ENCODE data around the gene IKZF3. TPM values are rescaled to one million over a fixed set of nuclear protein-coding genes. Genes with fewer than 3 reads are reported as not detected.
"Not testable (repeated sequence)": the region's sequence is repeated elsewhere in the genome, so short reads cannot be mapped to it uniquely, and the experiment has no call there.

The IKZF3 gene
- total and polyA plus RNA-seq, 2 donors from 2014 or later = 0.09 to 10.2 TPM

DNA sequence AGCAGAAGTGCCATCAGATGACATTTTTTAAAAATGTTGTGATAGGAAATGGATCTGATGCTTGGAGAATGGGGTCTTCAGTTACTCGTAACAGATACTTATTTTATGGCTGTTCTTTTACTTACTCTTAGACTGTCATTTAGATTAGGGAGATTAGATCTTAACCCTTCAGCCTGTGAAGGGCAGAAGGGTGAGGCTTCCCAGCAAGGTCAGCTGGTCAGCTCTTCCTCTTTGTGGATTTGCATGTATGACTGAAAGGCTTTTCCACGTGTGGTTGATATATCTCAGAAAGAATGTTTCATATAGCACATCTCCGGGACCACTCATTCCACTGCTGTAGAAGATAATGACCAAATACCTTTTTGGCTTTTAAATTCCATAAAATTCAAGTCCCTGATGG lies 98.9 kb downstream of the IKZF3 start:
- peaks cover 0 to 2% (median 0%) of the 10 kb centered on the region in 3 donors for H3K4me1 ChIP-seq (ENCODE audit: control insufficient read depth in 2 of 3, insufficient read depth in 2 of 3, low read depth in 1 of 3, low read length in 3 of 3)
- no peaks in the 10 kb centered on the region for H3K9me3 ChIP-seq (ENCODE audit: control insufficient read depth in 2 of 3, insufficient read depth in 1 of 3, low read length in 3 of 3)
- H3K9ac ChIP-seq (ENCODE audit: low read length in 3 of 3) = no peak overlapping the region
- TF ChIP-seq CTCF (IDR thresholded peaks at IDR 0.05; ENCODE audit: borderline replicate concordance, extremely low read depth, insufficient read depth) = no peak
- DNase-seq (no peak), FAIRE-seq (no peak)
- H3K27ac ChIP-seq (ENCODE audit: low read depth in 2 of 2, low read length in 2 of 2) = no peak overlapping the region
- H3K36me3 ChIP-seq (ENCODE audit: control insufficient read depth in 2 of 3, insufficient read depth in 3 of 3, low read length in 3 of 3) = no peaks in the 10 kb centered on the region
- intact Hi-C loops (cut with DNase I) = no loop called here
- H3K4me3 ChIP-seq (ENCODE audit: low read length in 3 of 3) = no peak overlapping the region
- H3K27me3 ChIP-seq (ENCODE audit: control insufficient read depth, insufficient read depth, low read length) = no peaks in the 10 kb centered on the region

DNA sequence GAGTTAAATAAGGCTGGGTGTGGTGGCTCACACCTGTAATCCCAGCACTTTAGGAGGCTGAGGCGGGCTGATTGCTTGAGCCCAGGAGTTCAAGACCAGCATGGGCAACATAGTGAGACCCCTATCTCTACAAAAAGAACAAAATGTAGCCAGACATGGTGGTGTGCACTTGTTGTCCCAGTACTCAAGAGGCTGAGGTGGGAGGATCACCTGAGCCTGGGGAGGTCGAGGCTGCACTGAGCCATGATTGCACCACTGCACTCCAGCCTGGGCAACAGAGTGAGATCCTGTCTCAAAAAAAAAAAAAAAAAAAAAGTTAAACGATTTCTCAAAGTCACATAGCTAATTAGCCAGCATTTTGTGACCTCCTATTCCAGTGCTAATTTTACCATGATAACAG lies 99.9 kb downstream of the IKZF3 start:
- H3K27ac ChIP-seq (ENCODE audit: low read depth in 2 of 2, low read length in 2 of 2); H3K27me3 ChIP-seq (ENCODE audit: control insufficient read depth, insufficient read depth, low read length); DNase-seq; intact Hi-C loops (cut with DNase I); H3K36me3 ChIP-seq (ENCODE audit: control insufficient read depth in 2 of 3, insufficient read depth in 3 of 3, low read length in 3 of 3); H3K4me1 ChIP-seq (ENCODE audit: control insufficient read depth in 2 of 3, insufficient read depth in 2 of 3, low read depth in 1 of 3, low read length in 3 of 3); H3K9ac ChIP-seq (ENCODE audit: low read length in 3 of 3); H3K9me3 ChIP-seq (ENCODE audit: control insufficient read depth in 2 of 3, insufficient read depth in 1 of 3, low read length in 3 of 3); H3K4me3 ChIP-seq (ENCODE audit: low read length in 3 of 3); FAIRE-seq: not testable (repeated sequence)

DNA sequence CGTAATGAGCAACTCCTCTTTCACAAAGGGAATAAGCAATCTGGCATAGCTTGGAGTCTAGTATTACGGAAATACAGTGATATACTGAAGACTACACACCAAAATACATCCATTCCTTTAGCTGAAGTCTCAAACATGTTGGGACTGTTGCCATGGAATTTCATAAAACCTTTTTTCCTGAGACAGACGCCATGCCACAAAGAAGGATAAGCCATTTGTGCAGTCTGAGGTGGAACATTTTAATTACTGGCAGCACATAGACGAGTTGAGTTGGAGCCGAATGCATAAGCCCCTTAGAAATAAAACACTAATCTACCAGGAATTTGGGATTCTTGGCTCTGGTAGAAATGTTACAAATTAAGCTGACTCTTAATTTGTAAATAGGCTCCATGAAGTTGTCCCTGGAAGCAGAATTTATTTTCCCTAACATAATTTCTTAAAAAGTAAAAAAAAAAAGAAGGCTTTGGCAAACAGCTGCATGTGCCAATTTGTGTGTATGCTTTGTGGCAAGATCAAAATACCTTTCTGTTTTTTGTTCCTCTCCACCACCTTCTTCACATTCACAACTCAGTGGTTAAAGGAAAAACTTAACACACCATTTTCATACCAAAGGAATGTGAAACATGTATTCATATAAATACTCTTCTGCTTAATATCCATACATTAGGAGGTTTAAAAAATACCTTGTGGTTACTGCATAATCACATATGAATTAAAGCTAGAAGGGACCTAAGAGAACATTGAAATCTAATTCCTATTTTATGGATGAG lies 100.9 kb downstream of the IKZF3 start:
- no peak for TF ChIP-seq CTCF (IDR thresholded peaks at IDR 0.05; ENCODE audit: borderline replicate concordance, extremely low read depth, insufficient read depth)
- Histone ChIP-seq H3K4me3 (ENCODE audit: low read length in 3 of 3) (no peak overlapping the region), H3K27ac (ENCODE audit: low read depth in 2 of 2, low read length in 2 of 2) (no peak overlapping the region), H3K27me3 (ENCODE audit: control insufficient read depth, insufficient read depth, low read length) (no peaks in the 10 kb centered on the region), H3K9me3 (ENCODE audit: control insufficient read depth in 2 of 3, insufficient read depth in 1 of 3, low read length in 3 of 3) (no peaks in the 10 kb centered on the region), H3K9ac (ENCODE audit: low read length in 3 of 3) (no peak overlapping the region), H3K4me1 (ENCODE audit: control insufficient read depth in 2 of 3, insufficient read depth in 2 of 3, low read depth in 1 of 3, low read length in 3 of 3) (peaks cover 0 to 2% (median 0%) of the 10 kb centered on the region in 3 donors), H3K36me3 (ENCODE audit: control insufficient read depth in 2 of 3, insufficient read depth in 3 of 3, low read length in 3 of 3) (no peaks in the 10 kb centered on the region)
- intact Hi-C loops (cut with DNase I) = no loop called here
- DNase-seq = no peak
- no peak for FAIRE-seq

GRCh38 chr17:39761861-39762496 lies 102.1 kb downstream of the IKZF3 start:
- intact Hi-C loops (cut with DNase I) = no loop called here
- TF ChIP-seq CTCF (IDR thresholded peaks at IDR 0.05; ENCODE audit: borderline replicate concordance, extremely low read depth, insufficient read depth) = no peak

More at GRCh38 chr17:39761861-39762496, 102.1 kb downstream of the IKZF3 start:
- DNase-seq (no peak), FAIRE-seq (no peak)
- Histone ChIP-seq H3K4me3 (ENCODE audit: low read length in 3 of 3) (no peak overlapping the region), H3K9ac (ENCODE audit: low read length in 3 of 3) (no peak overlapping the region), H3K9me3 (ENCODE audit: control insufficient read depth in 2 of 3, insufficient read depth in 1 of 3, low read length in 3 of 3) (no peaks in the 10 kb centered on the region), H3K36me3 (ENCODE audit: control insufficient read depth in 2 of 3, insufficient read depth in 3 of 3, low read length in 3 of 3) (no peaks in the 10 kb centered on the region), H3K27me3 (ENCODE audit: control insufficient read depth, insufficient read depth, low read length) (no peaks in the 10 kb centered on the region), H3K4me1 (ENCODE audit: control insufficient read depth in 2 of 3, insufficient read depth in 2 of 3, low read depth in 1 of 3, low read length in 3 of 3) (peaks cover 0 to 2% (median 0%) of the 10 kb centered on the region in 3 donors), H3K27ac (ENCODE audit: low read depth in 2 of 2, low read length in 2 of 2) (no peak overlapping the region)

Measured in kidney (tissue), 14 donors.